PC-9 (cell line): ENCODE data around the gene MME.

Source experiments
- EZH2 ChIP-seq: fragments of 200-600 bp; sonication (generic); IDR thresholded peaks from 2 replicates; pipeline ENCODE4 v1.8.0; 2017; ENCODE audit warnings: antibody characterized with exemption, low read depth
- TF ChIP-seq, protein P1 (sequence below): fragments of 200-600 bp; sonication (generic); conservative IDR thresholded peaks from 2 replicates; pipeline ENCODE4 v1.6.1; 2017; ENCODE audit warnings: mixed run types, antibody characterized with exemption, mild to moderate bottlenecking, moderate library complexity

DNA sequence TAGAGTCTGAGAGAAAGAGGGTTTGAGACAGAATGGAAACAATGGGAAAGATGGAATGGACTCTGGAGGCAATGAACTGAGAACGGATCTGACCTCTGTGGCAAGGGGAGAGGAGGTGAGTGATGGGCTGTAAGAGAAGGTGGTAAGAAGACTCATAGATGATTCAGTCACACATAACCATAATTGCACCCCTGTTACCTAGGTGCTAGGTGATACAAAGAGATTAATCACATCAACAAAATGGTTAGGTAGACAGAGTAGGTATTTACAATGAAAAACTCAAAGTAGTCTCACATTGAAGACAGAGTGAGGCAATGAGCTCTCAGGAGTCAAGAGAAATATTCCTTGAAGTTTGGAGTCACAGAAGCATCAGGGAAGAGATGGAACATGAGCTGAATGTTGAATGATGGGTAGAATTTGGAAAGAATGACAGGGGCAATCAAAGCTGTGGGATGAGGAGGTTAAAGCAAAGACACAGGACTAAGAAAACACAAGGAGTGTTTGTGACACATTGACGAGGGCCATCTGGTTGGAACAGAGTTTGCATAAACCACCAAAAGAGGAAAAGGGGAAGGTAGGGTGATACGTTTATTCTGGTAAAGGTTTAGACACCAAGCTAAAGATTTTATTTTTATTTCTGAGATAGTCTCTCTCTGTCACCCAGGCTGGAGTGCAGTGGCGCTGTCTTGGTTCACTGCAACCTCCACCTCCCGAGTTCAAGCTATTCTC, 32.7 kb downstream of the MME start:
- TF ChIP-seq, protein P1, sequence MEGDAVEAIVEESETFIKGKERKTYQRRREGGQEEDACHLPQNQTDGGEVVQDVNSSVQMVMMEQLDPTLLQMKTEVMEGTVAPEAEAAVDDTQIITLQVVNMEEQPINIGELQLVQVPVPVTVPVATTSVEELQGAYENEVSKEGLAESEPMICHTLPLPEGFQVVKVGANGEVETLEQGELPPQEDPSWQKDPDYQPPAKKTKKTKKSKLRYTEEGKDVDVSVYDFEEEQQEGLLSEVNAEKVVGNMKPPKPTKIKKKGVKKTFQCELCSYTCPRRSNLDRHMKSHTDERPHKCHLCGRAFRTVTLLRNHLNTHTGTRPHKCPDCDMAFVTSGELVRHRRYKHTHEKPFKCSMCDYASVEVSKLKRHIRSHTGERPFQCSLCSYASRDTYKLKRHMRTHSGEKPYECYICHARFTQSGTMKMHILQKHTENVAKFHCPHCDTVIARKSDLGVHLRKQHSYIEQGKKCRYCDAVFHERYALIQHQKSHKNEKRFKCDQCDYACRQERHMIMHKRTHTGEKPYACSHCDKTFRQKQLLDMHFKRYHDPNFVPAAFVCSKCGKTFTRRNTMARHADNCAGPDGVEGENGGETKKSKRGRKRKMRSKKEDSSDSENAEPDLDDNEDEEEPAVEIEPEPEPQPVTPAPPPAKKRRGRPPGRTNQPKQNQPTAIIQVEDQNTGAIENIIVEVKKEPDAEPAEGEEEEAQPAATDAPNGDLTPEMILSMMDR, result no peak
- no peak for TF ChIP-seq EZH2
